Cerebellar nuclear complex (tissue), 1 donor: ENCODE results near the gene IL15.
"Not testable (repeated sequence)": the region's sequence is repeated elsewhere in the genome, so short reads cannot be mapped to it uniquely, and the experiment has no call there.

Experiments
- DNase-seq, 2 experiments: peaks; one replicate each; lab custom pipeline; 2025; lab: John Stamatoyannopoulos, UW

The IL15 gene, protein sequence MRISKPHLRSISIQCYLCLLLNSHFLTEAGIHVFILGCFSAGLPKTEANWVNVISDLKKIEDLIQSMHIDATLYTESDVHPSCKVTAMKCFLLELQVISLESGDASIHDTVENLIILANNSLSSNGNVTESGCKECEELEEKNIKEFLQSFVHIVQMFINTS

DNA sequence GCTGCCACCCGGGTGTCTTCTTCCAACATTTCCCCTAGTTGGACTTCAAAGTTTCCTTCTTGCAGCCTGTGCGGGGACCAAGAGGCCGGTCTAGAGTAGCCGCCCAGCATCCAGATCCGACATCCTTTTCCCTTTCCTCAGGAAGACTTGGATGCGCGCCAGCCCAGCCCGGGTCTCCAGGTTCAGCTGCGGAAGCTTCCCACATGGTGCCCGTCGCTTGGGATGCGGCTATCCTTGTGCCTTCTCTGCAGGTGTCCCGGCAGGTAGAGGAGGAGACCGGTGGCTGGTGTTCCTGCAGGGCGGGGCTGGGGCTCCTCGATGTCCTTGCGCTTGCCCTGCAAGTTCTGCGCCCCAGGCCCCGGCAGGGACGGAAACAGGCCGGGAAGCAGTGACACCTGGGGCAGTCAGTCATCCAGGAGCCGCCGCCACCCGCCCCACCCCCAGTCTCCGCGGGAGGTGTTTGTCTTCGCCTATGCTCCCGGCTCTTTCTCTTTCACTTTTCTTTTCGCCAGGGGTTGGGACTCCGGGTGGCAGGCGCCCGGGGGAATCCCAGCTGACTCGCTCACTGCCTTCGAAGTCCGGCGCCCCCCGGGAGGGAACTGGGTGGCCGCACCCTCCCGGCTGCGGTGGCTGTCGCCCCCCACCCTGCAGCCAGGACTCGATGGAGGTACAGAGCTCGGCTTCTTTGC lies at the start of gene IL15:
IL15 (plus strand) TSS at position 502 of the 689 bp plus-strand sequence. CDS start 82,882 bp downstream, outside the sequence.
- DNase-seq = no peak

DNA sequence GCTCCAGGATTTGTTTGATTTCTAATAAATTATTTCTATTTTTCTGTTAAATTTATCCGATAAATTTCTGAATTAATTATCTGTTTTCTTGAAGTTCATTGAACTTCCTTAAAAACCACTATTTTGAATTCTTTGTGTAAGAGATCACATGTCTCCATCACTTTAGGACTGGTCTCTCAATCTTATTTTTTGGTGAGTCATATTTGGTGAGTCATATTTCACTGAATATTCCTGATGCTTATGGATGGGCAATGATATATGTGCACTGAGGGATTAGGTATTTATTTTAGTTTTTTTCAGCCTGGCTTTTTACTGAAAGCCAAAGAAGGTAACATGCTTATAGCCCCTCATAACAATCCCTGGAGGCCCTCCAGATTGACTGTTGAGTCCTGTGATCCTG lies 48.5 kb upstream of the IL15 start:
- DNase-seq = no peak

DNA sequence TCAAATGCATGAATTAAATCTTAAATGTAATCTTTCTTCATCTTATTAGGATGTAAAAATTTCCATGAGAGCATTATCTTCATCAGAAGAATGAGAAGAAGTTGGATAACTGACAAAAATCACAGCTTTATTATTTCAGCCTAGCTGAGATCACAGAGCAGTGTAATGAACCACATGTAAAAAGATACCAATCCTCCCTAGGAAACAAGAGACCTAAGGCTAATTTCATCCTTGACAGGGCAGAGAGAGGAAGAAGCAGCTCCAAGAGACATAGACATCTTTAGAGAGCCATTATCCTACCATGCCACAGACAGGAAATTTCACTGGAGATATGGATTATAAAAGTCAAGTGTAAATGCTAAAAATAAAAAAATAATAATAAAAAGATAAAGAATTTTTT lies 40.9 kb upstream of the IL15 start:
- DNase-seq = no peak

DNA sequence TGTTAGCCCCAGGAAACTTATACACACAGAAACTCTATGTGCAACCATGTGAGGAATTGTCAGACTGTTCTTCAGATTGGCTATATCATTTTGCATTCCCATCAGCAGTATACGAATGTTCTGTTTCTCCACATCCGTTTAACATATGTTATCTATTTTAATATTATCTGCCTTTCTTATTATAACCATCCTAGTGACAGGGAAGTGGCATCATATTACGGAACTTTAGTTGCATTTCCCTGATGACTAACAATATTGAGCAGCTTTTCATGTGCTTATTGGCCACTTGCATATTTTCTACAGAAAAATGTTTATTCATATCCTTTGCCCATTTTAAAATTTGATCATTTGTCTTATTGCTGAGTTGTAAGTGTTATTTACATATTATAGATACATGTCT lies 36.5 kb upstream of the IL15 start:
- no peak for DNase-seq

DNA sequence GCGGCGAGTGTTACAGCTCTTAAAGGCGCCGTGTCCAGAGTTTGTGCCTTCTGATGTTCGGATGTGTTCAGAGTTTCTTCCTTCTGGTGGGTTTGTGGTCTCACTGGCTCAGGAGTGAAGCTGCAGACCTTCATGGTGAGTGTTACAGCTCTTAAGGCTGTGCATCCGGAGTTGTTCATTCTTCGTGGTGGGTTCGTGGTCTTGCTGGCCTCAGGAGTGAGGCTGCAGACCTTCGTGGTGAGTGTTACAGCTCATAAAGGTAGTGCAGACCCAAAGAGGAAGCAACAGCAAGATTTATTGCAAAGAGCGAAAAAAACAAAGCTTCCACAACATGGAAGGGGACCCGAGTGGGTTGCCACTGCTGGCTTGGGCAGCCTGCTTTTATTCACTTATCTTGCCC lies 31.7 kb upstream of the IL15 start:
- not testable (repeated sequence) for DNase-seq

DNA sequence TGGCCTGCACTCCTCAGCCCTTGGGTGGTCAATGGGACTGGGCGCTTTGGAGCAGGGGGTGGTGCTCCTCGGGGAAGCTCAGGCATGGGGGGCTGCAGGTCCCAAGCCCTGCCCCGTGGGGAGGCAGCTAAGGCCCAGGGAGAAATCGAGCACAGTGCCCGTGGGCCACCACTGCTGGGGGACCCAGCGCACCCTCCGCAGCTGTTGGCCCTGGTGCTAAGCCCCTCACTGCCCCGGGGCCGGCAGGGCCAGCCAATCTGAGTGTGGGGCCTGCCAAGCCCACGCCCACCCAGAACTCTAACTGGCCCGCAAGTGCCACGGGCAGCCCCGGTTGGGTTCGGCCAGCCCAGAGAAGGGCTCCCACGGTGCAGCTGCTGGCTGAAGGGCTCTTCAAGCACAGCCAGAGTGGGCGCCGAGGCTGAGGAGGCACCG lies 30.9 kb upstream of the IL15 start:
- DNase-seq = no peak

DNA sequence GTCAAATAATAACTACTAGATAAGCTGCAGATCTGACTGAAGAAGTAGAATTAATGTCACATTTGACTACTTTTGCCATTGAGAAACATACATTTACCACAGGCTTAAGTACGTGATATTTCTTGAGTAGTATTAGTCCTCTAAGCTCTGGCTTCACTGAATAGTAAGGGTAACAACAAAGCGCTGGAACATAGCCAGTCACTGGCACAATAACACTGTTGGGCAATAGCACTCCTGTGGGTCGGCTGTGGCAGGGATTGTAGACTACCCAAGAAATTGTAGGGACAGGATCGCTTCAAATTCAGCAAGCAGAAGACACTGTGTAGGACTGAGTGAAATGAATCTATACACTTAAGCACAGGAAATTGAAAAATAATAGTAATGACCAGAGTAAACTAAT lies 27.1 kb upstream of the IL15 start:
- no peak for DNase-seq

DNA sequence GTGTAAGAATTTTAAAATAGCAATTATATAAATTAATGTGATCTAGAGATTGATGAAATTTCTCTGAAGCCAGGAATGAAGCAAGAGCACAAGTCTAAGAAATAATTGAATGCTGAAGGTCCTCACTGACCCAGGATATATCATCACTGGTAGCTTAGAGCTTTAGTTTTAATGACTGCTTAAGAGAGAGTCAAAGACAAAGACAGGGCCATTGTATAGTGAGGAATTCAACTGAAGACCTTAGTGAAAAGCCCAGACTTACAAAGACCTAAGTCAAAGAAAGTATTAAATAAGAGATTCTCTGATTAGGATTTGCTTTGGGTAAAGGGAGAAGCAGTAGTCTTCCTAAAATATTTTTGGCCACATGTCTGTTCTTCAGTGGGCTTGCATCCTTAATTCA lies 26.0 kb upstream of the IL15 start:
- DNase-seq = no peak

DNA sequence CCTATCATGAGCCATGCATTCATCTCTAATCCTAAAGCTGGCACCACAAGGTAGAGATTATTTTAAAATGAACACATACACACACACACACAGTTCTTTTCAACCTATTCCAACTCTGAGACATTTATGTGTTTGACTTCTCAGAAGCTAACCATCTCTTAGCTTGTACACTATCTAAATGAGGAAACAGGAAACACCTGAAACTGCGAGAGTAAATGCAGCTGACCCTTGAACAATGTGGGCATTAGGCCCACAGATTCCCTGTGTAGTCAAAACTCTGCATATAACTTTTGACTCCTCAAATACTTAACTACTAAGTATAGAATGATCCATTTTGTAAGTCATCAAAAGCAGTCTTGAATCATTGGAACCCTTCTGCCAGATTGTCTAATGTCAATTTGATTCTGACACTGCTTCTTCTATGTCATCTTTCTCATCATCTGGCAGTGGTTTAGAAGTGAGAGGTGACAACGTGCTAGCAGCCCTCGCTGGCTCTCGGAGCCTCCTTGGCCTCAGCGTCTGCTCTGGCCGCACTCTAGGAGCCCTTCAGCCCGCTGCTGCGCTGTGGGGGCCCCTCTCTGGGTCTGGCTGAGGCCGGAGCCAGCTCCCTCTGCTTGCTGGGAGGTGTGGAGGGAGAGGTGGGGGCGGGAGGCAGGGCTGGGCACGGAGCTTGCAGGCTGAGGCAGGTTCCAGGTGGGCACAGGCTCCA lies 21.4 kb upstream of the IL15 start:
- no peak for DNase-seq

DNA sequence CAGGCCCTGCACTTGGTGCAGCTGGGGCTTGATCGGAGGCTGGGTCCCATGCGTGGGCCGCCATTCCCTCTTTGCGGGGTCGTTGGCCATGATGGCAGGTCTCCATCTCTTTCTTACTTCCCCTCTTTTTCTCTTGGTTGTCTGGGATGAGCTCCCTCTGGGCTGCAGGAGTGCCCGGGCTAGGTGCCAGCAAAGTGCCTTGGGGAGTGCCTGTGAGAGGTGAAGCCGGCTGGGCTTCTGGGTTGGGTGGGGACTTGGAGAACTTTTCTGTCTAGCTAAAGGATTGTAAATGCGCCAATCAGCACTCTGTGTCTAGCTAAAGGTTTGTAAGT lies 20.8 kb upstream of the IL15 start:
- DNase-seq = not testable (repeated sequence)

DNA sequence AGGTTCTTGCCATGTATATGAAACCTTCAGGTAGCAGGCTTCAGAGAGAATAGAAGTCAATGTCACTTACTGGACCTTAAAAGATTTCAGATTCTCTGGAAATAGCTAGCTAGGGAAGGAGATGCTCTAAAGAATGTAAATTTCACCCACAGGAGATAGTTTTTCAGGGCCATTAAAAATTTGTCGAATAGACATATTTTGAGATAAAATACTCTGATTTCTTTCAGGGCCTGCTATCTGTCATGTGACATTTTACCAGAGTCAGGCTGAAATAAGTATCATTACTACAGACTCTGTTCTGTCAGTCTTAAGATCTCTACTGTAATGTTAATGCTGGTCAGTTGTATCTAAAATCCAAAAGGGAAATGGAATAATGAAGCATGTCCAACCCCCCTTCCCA lies 15.7 kb upstream of the IL15 start:
- DNase-seq = no peak

DNA sequence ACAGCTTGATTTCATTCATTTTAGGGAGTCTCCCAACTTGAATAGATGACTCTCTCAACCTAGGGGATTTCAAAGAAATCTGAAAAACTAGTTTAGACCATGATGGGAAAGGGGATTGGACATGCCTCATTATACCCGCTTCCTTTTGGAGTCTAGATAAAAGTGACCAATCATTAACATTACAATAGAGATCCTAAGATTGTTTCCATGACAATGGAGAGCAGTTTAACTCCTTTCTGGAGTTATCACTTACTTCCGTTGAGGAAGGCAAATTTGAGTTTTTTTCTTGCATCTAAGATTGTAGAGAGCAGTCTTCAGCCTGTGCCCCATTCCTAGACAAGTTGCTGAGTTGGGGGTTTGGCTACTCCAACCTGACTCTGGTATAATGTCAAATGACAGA lies 11.4 kb upstream of the IL15 start:
- DNase-seq = no peak

DNA sequence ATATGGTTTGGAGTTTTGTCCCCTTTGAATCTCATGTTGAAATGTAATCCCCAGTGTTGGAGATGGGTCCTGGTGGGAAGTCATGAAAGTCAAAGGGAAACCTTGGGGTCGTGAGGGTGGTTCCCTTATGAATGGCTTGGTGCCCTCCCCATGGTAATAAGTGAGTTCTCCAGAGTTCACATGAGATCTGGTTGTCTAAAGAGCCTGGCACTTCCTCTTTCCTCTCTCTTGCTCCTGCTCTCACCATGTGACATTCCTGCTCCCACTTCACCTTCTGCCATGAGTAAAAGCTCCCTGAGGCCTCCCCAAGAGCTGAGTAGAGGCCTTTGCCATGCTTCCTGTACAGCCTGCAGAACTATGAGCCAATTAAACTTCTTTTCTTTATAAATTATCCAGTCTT lies 5.5 kb upstream of the IL15 start:
- DNase-seq = no peak

DNA sequence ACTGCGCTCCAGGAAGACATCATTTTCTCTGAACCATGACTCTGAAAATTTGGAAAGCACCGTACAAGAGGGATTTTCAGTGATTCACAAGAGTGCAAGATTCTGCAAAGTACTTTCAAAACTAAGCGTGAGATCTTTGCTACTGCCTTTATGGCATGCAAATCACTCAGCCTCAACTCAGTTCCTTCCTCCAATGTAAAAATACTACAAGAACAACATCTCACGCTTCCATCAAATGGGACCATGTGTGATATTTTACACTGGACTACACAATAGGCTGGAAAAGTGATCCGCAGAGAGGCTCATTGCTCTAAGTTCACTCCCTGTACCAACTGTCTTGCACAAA lies 674 bp upstream of the IL15 start:
- DNase-seq = no peak

DNA sequence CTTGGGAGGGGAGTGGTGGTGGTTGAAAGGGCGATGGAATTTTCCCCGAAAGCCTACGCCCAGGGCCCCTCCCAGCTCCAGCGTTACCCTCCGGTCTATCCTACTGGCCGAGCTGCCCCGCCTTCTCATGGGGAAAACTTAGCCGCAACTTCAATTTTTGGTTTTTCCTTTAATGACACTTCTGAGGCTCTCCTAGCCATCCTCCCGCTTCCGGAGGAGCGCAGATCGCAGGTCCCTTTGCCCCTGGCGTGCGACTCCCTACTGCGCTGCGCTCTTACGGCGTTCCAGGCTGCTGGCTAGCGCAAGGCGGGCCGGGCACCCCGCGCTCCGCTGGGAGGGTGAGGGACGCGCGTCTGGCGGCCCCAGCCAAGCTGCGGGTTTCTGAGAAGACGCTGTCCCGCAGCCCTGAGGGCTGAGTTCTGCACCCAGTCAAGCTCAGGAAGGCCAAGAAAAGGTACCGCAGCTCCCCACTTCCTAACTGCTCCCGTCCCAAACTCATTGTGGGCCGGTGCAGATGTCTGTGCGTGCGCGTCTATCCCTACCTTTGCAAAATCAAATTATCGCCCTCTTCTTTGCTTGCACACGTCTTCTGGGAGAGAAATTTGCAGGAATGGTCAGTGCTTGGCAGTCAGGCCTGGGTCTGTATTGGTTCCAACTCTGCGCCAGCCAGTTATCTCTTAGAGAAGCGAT lies 533 bp downstream of the IL15 start:
- DNase-seq = no peak

DNA sequence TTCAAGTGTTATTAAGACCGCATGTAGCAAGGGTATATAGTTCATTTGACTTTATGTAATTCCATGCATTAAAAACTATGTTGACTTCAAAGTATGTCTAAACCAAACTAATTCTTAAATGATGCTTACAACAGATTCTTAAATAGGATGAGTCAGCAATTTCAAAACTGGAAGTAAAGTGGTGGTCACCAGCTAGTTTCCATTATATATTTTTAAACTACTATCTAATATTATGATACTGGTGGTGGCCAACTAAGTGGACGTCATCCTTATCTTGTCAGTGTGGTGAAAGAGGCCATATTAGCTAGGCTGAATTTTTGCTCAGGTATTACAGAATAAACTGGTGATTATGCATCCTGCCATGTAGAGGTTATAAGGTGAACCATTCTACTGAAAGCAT lies 1.2 kb downstream of the IL15 start:
- DNase-seq = no peak

DNA sequence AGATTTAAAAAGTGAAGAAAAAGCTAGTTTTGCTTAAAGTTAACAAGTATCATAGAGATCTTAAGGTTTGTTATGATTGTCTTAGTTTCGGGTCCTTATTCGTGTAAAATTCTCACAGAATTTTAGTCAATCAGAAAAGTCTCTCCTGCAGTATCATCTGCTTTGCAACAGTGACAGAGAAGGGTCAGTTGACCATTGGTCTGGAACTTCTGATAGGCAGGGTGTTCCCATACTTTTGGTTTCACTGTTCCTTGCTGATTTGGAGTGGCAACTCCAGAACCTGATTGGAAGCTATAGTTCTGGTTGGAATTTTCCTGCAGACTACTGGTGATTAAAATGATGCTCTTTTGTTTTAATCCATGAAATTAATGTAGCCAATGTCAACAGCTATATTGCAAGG lies 1.8 kb downstream of the IL15 start:
- DNase-seq = no peak

DNA sequence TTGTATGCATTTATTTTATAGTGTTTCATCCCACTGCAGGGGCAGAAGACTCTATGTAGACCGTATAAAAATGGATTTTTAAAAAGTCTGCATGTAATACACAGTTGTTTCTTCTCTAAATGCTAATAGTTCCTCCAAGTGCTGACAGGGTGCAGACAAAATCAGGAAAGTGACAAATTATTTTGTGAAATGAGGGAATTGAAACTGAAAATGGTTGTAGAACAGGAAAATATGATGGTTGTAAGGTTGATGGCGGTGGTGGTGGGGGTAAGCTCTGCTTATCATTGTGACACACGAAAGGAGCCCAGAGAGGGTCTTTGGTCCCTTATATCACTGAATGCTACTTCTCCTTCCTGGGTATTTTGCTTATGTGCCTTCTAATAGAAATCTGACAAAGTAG lies 4.3 kb downstream of the IL15 start:
- DNase-seq = no peak

DNA sequence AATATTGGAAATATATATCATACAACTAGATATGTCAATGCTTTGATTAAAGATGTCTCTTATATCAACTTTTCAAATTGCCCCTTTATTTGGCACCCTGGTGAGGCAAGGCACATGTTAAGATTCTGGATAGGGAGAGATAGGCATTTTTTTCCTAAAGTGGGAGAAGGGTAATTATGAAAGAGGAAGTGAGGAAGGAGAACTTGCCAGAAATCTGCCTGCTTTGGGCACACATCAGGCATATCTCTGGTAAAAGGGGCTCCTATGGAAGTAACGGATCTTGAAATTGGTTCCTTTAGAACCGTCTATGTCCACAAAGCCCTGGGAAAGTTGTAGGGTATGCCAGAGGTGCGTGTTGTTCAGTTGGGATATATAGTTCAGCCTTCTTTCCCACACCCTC lies 5.7 kb downstream of the IL15 start:
- no peak for DNase-seq

DNA sequence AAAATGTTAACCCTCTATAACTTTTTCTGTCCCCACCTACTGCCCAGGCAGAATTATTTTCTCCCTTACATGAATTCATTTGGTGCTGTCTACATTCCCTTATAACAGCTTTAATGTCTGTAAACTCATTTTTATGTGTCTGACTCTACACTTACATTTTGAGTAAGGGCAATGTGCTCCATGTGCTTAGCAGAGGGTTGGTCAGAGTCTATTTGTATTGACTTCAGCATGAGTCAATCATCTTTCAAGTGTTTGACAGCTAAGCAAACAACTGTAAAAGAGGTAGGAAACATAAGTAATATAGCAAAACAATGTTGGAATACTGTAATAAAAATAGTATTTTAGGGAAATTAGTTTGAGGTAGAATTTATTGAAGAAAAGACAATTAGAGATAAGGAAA lies 6.3 kb downstream of the IL15 start:
- DNase-seq = no peak

DNA sequence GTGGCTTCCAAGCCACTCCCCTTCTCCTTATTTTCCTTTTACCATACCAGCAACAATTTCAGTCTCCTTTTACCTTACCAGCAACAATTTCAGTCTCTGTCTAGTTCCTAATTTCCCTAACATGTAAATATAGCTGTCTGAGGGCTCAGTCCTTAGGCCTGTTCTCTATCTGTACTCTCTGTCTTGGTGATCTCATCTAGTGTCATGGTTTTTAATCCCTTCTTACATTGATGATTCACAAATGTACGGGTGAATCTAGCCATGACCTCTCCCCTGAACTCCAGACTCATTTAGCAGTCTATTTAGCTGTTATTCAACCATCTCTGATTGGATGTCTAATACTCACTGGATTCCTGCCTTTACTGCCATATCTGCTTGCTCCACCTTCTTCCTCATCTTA lies 7.2 kb downstream of the IL15 start:
- no peak for DNase-seq

DNA sequence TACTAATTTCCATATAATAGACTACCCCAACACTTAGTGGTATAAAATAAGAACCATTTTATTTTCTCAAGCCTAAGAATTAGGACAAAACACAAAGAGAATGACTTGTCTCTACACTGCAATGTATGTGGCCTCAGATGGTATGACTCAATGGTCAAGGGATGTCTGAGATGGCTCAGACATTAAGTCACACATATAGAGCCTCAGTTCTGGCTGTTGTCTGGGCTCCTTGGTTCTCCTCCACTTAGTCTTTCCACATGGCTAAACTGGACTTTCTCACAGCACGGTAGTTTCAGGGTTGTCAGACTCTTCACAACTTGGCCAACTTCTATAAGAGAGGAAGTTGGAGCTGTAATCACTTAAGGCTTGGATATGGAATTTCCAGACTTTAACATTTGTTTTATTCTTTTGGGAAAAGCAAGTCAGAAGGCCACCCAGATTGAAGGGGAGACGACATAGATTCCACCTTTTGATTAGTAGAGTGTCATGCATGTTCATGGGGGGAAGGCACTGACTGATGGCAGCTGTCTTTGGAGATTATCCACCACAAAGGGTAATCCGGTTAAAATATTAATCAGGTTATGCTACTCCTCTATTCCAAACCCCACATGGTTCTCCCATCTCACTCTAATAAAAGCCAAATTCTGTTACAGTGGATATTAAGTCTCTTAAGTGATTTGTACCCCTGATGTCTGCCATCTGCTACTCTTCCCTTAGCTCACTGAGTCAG lies 9.4 kb downstream of the IL15 start:
- DNase-seq = no peak

DNA sequence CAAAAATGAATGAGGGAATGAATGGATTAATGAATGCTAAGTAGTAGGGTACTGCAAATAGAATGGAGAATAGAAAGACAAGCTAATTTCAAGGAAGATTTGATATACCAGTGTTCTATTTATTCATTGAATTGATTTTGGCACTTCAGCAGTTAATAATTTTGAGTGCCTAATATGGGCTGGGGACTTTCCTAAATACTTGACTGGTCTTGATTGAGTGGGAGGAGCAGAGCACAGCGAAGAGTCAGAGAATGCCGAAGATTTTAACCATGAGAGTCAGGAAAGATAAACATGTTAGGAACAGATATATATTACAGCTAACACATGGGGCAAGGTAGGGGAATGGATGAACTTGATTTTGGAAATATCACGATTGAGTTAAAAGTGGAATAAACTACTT lies 10.6 kb downstream of the IL15 start:
- no peak for DNase-seq
